ENCODE results near the gene WBP2.
A peak's percentile ranks its signal among the peaks of the same experiment; 100 is the strongest.

DNA sequence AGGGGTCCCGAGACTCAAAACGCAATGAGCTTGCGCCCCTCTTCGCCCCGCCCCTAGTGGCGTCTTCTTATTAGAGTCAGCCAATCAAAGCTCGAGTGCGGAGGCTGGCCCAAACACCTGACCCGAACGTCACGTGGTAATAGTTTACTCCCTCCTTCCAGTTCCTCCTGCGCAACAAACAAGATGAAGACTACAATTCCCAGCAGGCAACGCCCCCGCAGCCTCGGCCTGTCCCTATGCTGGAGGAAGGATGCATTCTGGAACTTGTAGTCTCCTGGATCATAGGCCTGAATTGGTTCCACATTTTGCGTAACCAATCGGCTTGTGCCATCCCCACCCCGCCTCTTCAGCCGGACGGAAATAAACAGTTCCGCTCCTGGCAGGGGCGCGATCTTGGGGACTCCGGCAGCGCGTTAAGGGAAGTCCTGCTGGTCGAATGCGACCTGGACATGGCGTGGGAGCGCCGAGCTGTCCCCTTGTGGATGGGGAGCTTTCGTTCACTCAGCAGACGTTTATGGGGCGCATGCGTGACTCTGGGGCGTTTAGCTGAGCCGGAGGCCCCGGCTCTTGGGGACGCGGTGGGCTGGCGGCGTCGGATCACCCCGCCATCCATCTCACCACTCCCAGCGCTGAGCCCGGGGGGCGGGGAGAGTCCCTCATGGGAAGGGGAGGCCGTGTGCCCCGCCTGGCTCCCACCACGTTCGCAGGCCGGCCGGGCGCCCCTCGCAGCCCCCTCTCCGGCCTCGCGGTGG lies at the start of gene WBP2:
- TF ChIP-seq POLR2AphosphoS5 (IDR thresholded peaks at IDR 0.05; ENCODE audit: borderline replicate concordance, low read depth, low read length) (peak; percentile 87), EZH2 (IDR thresholded peaks at IDR 0.05) (no peak), FOXP2 (optimal IDR thresholded peaks at IDR 0.05; ENCODE audit: control extremely low read depth, extremely low read length, insufficient read depth) (peak; percentile 97)

All from SK-N-MC (cell line).